ENCODE results near the gene CCDC54.

CCDC54 gene

DNA sequence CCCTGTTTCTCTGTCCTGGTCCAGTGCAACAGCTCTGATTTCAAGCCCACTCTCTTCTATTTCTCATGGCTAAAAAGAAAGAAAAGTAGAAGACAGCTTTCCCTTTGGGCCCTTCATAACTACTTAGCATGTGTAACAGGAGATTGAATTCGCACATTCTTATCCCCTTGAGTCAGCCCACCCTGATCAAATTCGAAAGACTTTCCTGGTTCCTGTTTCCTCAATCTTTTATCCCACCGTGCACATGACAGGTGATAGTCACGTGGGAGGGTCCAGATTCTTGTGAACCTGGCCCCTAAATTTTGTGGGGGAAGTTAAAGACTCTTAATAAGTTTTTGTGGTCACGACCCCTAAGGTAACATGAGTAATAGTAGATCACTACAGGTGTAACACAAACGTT lies 4.7 kb upstream of the CCDC54 start:
- H3K27ac Mint-ChIP-seq: no peak overlapping the region
- no peak overlapping the region for H3K4me3 Mint-ChIP-seq
- no peaks in the 10 kb centered on the region for H3K9me3 Mint-ChIP-seq (ENCODE audit: low read depth)
- no peaks in the 10 kb centered on the region for H3K4me1 Mint-ChIP-seq (ENCODE audit: low read depth)
- peaks cover 10% of the 10 kb centered on the region for H3K27me3 Mint-ChIP-seq
- no peaks in the 10 kb centered on the region for H3K36me3 Mint-ChIP-seq

- Mint-ChIP-seq H3K9me3 (ENCODE audit: low read depth) (no peaks in the 10 kb centered on the region), H3K4me1 (ENCODE audit: low read depth) (no peaks in the 10 kb centered on the region), H3K4me3 (no peak overlapping the region), H3K36me3 (no peaks in the 10 kb centered on the region), H3K27me3 (peaks cover 8% of the 10 kb centered on the region), H3K27ac (no peak overlapping the region)
Observed at GRCh38 chr3:107373896-107374295, 3.3 kb upstream of the CCDC54 start.

GRCh38 chr3:107375682-107376081 lies 1.6 kb upstream of the CCDC54 start:
- Mint-ChIP-seq H3K4me3 (no peak overlapping the region), H3K4me1 (ENCODE audit: low read depth) (no peaks in the 10 kb centered on the region), H3K9me3 (ENCODE audit: low read depth) (no peaks in the 10 kb centered on the region), H3K27ac (no peak overlapping the region), H3K36me3 (no peaks in the 10 kb centered on the region), H3K27me3 (peaks cover 10% of the 10 kb centered on the region)

- Mint-ChIP-seq H3K36me3 (no peaks in the 10 kb centered on the region), H3K27ac (no peak overlapping the region), H3K27me3 (peaks cover 5% of the 10 kb centered on the region), H3K4me1 (ENCODE audit: low read depth) (no peaks in the 10 kb centered on the region), H3K4me3 (no peak overlapping the region), H3K9me3 (ENCODE audit: low read depth) (no peaks in the 10 kb centered on the region)
Observed at GRCh38 chr3:107382631-107383030, 5.4 kb downstream of the CCDC54 start.

GRCh38 chr3:107384428-107384827 lies 7.2 kb downstream of the CCDC54 start:
- H3K4me3 Mint-ChIP-seq: no peak overlapping the region

DNA sequence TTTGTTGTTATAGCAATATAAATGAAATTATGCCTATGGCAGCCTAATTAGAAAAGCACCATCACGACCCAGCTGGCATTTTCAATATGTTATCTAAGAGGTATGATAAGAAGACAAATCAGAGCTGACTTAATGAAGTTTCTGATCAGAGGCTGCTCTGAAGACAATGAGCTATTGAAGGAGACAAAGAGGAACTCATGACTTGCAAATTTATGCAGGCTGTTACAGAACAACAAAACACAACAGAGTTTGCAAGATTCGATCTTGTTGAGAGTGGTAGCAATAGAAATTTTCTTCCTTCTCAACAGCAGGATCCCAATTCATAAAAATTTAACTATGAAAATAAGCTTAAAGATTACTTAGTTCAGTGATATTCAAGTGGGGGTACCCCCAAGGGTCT lies 7.7 kb downstream of the CCDC54 start:
- Mint-ChIP-seq H3K9me3 (ENCODE audit: low read depth) (no peaks in the 10 kb centered on the region), H3K4me3 (no peak overlapping the region), H3K27ac (no peak overlapping the region), H3K27me3 (peaks cover 5% of the 10 kb centered on the region), H3K4me1 (ENCODE audit: low read depth) (no peaks in the 10 kb centered on the region), H3K36me3 (no peaks in the 10 kb centered on the region)

More at GRCh38 chr3:107384428-107384827, 7.2 kb downstream of the CCDC54 start:
- Mint-ChIP-seq H3K4me1 (ENCODE audit: low read depth) (no peaks in the 10 kb centered on the region), H3K27ac (no peak overlapping the region), H3K9me3 (ENCODE audit: low read depth) (no peaks in the 10 kb centered on the region), H3K36me3 (no peaks in the 10 kb centered on the region), H3K27me3 (peaks cover 5% of the 10 kb centered on the region)

DNA sequence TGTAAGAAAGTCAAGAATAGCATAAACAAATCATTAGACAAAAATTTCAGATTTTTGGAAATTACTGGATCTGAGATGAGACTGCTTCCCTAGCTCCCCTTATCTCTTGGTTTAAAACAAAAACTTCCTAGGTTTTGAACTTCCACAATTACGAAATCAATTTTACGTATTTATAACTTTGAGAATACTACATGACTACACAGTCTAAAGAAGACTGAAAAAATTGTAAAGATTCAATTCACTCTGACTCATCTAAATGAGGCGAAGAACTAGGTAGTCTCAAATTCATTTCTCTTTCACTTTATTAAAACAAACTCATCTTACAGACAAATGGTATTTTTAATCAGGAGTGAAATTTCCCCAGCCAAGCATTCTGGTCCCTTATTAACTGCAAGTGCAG lies 10.3 kb downstream of the CCDC54 start:
- Mint-ChIP-seq H3K27ac (no peak overlapping the region), H3K36me3 (no peaks in the 10 kb centered on the region), H3K4me1 (ENCODE audit: low read depth) (no peaks in the 10 kb centered on the region), H3K9me3 (ENCODE audit: low read depth) (no peaks in the 10 kb centered on the region), H3K27me3 (peaks cover 2% of the 10 kb centered on the region), H3K4me3 (no peak overlapping the region)

GRCh38 chr3:107392549-107393165 lies 15.4 kb downstream of the CCDC54 start:
- H3K27ac Mint-ChIP-seq: no peak overlapping the region
- no peak overlapping the region for H3K4me3 Mint-ChIP-seq
- H3K36me3 Mint-ChIP-seq: no peaks in the 10 kb centered on the region
- no peaks in the 10 kb centered on the region for H3K9me3 Mint-ChIP-seq (ENCODE audit: low read depth)
- no peaks in the 10 kb centered on the region for H3K4me1 Mint-ChIP-seq (ENCODE audit: low read depth)
- H3K27me3 Mint-ChIP-seq: peaks cover 2% of the 10 kb centered on the region

DNA sequence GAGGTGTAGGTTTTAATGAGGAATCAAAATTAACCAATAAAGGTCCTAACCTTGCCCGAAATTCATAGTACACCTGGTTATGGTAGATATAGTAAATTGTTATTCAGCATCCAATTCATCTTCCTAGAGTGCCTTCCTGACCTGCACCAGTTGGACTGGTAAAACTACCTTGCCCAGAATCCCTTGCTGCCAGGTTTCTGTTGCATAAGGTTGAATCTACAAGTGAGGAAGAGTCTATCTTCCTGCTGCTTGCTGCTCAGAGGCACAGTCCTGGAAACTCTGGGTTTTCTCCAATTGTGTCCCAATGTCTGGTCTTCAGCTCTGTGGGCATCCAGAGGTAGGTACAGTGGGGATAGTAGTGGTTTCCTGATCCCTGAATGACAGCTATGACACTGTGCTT lies 17.3 kb downstream of the CCDC54 start:
- Mint-ChIP-seq H3K27me3 (peaks cover 4% of the 10 kb centered on the region), H3K9me3 (ENCODE audit: low read depth) (no peaks in the 10 kb centered on the region), H3K36me3 (peaks cover 2% of the 10 kb centered on the region), H3K4me1 (ENCODE audit: low read depth) (no peaks in the 10 kb centered on the region), H3K4me3 (no peak overlapping the region), H3K27ac (no peak overlapping the region)

- Mint-ChIP-seq H3K9me3 (ENCODE audit: low read depth) (no peaks in the 10 kb centered on the region), H3K4me3 (no peak overlapping the region), H3K36me3 (peaks cover 2% of the 10 kb centered on the region), H3K27me3 (peaks cover 4% of the 10 kb centered on the region), H3K4me1 (ENCODE audit: low read depth) (no peaks in the 10 kb centered on the region), H3K27ac (no peak overlapping the region)
Observed at GRCh38 chr3:107395066-107395465, 17.8 kb downstream of the CCDC54 start.

DNA sequence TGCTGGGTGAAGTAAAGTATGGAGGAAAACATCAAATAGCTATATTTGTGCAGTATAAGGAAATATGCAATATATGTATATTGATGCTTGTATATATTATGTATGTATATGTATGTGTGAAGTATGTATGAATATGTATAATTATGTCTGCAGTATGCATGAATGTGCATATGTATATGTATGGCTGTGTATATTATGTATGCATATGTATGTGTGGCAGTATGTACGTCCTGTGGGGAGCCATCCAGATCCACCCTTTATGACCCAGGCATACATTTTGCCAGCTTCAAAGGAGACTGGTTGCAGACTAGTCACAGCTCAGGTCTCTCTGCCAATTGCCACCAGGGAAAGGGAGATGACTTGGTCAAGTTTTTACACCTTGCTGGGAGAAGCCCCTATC lies 24.1 kb downstream of the CCDC54 start:
- H3K36me3 Mint-ChIP-seq: peaks cover 2% of the 10 kb centered on the region
- H3K9me3 Mint-ChIP-seq (ENCODE audit: low read depth): no peaks in the 10 kb centered on the region
- no peaks in the 10 kb centered on the region for H3K4me1 Mint-ChIP-seq (ENCODE audit: low read depth)
- H3K4me3 Mint-ChIP-seq: no peak overlapping the region
- H3K27me3 Mint-ChIP-seq: peaks cover 2% of the 10 kb centered on the region
- H3K27ac Mint-ChIP-seq: no peak overlapping the region

- H3K9me3 Mint-ChIP-seq (ENCODE audit: low read depth): no peaks in the 10 kb centered on the region
- H3K4me3 Mint-ChIP-seq: no peak overlapping the region
- H3K27me3 Mint-ChIP-seq: peaks cover 2% of the 10 kb centered on the region
- peaks cover 2% of the 10 kb centered on the region for H3K36me3 Mint-ChIP-seq
- H3K27ac Mint-ChIP-seq: no peak overlapping the region
- no peaks in the 10 kb centered on the region for H3K4me1 Mint-ChIP-seq (ENCODE audit: low read depth)
Observed at GRCh38 chr3:107402214-107402613, 25.0 kb downstream of the CCDC54 start.

GRCh38 chr3:107404727-107405469 lies 27.7 kb downstream of the CCDC54 start:
- peaks cover 6% of the 10 kb centered on the region for H3K36me3 Mint-ChIP-seq

DNA sequence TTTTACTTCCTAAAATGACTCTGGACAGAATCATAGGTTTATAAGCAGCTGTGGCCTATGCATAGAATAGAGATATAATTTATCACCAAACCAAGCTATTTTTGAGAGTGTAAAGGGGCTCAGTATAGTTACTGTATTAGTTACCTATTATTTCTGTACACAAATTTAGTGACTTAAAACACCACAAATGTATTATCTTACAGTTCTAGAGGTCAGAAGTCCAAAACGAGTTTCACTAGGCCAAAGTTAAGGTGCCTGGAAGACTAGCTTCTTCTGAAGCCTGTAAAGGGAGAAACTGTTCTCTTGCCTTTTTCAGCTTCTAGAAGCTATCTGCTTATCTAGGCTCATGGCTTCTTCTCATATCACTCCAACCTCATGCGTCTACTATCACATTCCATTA lies 30.1 kb downstream of the CCDC54 start:
- Mint-ChIP-seq H3K4me1 (ENCODE audit: low read depth) (no peaks in the 10 kb centered on the region), H3K27me3 (no peaks in the 10 kb centered on the region), H3K27ac (no peak overlapping the region), H3K9me3 (ENCODE audit: low read depth) (peaks cover 16% of the 10 kb centered on the region), H3K36me3 (peaks cover 8% of the 10 kb centered on the region), H3K4me3 (no peak overlapping the region)

More at GRCh38 chr3:107404727-107405469, 27.7 kb downstream of the CCDC54 start:
- H3K4me3 Mint-ChIP-seq: no peak overlapping the region
- H3K4me1 Mint-ChIP-seq (ENCODE audit: low read depth): no peaks in the 10 kb centered on the region
- no peaks in the 10 kb centered on the region for H3K27me3 Mint-ChIP-seq
- H3K9me3 Mint-ChIP-seq (ENCODE audit: low read depth): peaks cover 8% of the 10 kb centered on the region
- H3K27ac Mint-ChIP-seq: no peak overlapping the region

GRCh38 chr3:107408513-107408912 lies 31.3 kb downstream of the CCDC54 start:
- Mint-ChIP-seq H3K36me3 (peaks cover 8% of the 10 kb centered on the region), H3K4me1 (ENCODE audit: low read depth) (no peaks in the 10 kb centered on the region), H3K27ac (no peak overlapping the region), H3K4me3 (no peak overlapping the region), H3K27me3 (no peaks in the 10 kb centered on the region), H3K9me3 (ENCODE audit: low read depth) (peaks cover 16% of the 10 kb centered on the region)

DNA sequence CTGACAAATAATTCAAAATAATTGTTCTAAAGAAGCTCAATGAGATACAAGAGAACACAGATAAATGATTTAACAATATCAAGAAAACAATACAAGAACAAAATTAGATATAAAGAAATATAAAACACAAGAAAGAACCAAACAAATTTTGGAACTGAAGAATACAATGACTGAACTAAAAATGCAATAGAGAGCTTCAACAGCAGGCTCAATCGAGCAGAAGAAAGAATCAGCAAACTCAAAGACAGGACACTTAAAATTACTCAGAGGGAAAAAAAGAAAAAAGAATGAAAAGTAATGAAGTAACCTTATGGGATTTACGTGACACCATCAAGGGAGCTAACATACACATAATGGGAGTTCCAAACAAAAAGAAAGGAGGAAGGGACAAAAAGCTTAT lies 32.1 kb downstream of the CCDC54 start:
- Mint-ChIP-seq H3K27me3 (no peaks in the 10 kb centered on the region), H3K36me3 (peaks cover 8% of the 10 kb centered on the region), H3K9me3 (ENCODE audit: low read depth) (peaks cover 16% of the 10 kb centered on the region), H3K27ac (no peak overlapping the region), H3K4me3 (no peak overlapping the region), H3K4me1 (ENCODE audit: low read depth) (peaks cover 5% of the 10 kb centered on the region)
